Stromal cell of bone marrow (primary cell): ENCODE measurements around the gene PIGO.

Experiments used
- DNase-seq: peaks from one replicate; pipeline ENCODE4 v3.0.0-alpha.2; 2012; ENCODE audit warnings: low read depth

The PIGO gene

DNA sequence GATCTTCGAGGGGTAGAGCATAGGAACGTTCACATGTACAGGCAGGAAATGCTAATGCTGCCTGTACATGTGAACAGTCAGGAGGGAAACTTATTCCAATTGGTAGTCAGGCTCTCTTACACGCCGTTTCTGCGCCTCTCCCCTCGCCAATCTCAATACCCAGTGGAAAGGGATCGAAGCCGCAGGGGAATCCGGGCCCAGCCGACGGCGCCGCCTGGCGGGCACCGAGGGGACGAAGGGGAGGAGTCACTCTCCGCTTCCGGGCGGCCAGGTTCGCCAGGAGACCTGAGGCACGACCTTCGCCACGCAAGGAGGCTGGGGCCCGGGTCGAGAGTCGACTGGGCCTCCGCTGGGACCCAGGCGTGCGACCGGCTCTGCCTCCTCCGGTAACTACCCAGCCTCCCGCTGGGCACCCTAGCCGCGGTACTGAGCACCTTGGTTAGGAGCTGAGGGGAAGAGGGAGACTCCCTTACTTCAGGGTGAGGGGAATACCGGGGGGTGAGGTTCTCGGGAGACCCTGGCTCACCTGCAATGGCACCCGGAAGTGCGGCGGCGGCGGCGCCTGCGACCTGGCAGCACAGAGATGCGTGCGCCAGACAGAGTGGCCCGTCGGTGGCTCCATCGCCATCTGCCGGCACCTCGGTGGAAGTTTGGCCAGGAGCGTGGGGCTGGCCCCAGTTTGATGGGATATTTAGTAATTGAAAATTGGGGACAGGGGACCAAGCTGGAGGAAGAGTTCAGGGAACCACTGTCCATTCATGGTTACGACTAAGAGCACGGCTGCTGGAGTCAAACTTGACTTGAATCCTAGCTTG lies at the start of gene PIGO:
PIGO (minus strand) TSS at position 557 of the 815 bp plus-strand sequence. CDS start 1,026 bp downstream, outside the sequence.
- no peak for DNase-seq

DNA sequence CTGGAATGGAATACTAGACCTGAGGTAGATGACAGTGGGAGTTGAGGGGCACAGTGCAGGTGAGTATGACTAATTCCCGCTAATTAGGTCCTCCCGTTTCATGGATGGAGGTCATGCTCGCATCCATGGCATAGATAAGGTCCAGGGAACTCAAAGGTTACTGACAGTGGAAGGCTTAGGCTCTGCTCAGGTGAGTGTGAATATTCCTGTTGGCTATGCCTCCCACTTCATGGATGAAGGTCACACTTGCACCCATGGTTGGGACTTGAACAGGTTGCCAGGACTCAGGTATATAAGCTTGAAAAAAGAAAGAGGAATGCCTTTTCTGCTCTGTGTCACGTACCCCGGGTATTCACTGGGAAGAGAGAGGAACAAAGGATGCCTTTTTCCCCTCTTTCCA lies 45.6 kb upstream of the PIGO start:
- no peak for DNase-seq

DNA sequence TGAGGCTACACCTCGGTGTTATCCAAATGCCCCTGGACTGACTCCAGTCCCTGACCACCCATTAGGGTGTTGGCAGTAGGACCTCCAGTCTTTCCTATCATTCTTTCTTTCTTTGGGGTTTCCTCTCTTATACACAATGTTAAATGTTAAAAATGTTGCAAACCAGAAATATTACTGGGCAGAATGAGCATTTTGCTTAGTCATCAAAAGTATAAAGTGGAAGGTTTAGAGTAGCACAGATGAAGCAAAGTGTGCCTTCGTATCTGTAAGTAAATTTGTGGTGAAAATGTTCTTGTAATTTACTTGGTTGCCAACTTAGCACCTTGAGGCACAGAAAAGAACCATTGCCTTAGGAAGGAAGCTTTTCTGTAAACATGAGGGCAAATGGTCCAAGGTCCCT lies 43.7 kb upstream of the PIGO start:
- DNase-seq = no peak

DNA sequence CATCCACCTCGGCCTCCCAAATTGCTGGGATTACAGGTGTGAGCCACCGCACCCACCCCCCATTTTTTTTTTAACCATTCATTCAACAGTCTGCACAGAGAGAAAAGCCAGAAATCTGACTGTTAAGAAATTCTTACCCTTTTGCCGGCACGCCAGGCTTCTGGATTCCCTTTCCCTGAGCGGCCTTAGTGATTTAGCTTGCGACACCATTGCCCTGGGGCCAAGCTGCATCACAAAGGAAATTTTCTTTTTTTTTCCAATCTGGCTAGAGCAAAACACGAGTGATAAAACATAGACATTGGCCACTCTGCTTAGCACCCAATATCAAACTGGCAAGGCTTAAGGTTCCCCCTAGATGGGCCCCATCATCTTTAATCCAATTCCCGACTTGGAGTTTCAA lies 40.5 kb upstream of the PIGO start:
- DNase-seq = no peak

DNA sequence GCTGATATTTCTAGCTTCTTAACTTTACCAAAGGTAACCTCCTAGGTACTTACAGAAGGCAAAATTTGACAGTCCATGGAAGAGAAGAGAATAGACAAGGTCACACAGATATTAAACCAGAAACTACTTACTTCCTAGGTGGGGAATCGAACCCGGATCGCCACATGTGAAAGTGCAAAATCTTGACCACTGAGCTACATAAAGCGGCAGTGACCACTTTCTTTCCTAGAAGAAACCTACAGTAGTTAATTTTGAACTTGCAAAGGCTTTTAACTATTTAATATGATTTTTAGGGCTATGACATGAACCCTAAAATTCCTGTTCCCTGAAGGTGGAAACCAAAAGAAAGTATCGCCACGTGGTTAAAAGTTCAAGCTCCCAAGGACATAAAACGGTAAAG lies 39.6 kb upstream of the PIGO start:
- DNase-seq = no peak

DNA sequence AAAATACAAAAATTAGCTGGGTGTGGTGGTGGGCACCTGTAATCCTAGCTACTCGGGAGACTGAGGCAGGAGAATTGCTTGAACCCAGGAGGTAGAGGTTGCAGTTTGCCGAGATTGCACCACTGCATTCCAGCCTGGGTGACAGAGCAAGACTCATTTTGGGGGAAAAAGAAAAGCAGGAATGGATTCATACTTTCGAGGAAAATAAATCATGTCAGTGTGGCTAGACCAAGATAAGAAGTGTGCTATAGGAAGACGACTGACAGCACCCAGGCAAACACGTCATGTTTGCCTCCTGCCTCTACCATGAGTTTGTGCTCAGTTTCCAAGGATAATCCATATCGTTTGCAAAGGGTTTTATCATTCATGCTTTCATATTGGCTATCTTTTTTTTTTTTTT lies 38.5 kb upstream of the PIGO start:
- no peak for DNase-seq

DNA sequence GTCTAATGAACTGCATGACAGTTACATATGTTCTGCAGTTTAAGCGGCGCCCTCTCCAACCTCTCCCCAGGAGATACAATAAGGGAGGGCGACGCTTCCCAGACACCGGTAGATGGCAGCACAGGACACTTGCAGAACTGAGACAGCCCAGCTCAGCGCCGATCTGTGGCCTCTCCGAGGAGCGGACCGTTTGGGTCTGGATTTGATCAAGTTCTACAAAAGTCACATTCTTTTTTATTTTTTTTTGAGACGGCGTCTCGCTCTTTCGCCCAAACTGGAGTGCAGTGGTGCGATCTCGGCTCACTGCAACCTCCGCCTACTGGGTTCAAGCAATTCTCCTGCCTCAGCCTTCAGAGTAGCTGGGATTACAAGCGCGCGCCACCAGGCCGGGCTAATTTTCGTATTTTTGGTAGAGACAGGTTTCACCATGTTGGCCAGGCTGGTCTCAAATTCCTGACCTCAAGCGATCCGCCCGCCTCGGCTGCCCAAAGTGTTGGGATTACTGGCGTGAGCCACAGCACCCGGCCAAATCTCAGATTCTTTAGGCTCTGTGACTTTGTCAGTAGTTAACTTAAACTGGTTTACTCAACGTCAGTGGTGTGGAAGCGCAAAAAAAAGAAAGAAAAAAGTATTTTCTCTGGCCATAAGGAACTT lies 20.6 kb upstream of the PIGO start:
- DNase-seq = peak; percentile 96

DNA sequence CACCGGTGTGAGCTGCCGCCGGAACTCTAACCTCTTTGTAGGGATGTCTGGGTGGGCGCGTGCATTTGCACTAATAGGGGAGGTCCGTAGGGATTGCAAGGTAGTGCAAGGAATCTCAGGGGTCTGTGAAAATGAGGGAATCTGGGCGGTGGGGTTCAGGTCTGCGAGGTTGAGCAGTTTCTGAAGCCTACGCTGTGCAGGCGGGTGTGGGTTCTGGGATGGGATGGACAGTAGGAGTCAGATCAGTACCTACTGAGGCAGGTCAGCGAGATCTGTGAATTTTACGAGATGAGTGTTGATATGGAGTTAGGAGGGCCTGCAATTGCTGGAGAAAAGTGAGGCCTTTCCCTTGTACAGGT lies 20.1 kb upstream of the PIGO start:
- DNase-seq = no peak

DNA sequence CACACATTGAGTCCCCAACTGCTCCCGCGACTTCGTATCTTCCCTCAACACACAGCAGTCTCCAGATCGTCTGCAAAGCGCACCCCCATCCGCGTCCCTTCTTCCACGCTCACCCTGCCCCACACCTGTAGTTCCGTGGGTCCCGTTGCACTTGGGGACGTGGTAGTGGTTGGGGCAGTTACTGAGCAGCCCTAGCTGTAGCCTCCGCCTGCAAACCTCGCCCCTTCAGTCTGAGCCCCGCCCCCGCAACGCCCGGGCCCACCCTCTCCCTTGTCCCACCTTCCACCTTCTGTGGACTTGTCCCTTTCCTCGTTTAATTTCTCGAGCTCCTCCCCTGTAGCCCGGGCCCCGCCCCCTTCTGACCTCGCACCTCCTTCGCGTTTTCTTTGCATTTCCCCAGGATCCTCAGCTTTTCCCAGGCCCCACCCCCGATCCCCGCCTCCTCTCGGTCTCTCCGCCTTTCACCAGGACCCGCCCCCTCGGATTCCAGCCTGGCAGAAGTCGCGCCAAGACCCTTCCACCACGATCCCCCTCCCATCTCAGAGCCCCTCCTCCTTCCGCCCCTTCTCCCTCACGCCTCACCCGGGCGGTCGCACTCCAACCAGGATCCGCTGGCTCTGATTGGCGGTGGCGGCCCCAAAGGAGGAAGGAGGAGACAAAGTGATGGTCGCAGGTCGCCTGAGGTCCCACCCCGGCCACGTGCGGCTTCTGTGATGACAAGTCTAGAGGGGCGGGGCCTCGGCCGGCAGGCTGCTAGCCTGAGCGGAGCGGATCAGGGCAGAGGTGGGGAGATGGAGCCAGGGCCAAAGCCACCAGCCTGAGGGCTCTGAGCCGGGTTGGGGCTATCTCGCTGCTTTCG lies 19.5 kb upstream of the PIGO start, which contains the start of gene ATOSB:
ATOSB (minus strand) TSS at position 183 of the 859 bp plus-strand sequence. CDS start 7,588 bp downstream, outside the sequence.
- DNase-seq = peak; percentile 94

DNA sequence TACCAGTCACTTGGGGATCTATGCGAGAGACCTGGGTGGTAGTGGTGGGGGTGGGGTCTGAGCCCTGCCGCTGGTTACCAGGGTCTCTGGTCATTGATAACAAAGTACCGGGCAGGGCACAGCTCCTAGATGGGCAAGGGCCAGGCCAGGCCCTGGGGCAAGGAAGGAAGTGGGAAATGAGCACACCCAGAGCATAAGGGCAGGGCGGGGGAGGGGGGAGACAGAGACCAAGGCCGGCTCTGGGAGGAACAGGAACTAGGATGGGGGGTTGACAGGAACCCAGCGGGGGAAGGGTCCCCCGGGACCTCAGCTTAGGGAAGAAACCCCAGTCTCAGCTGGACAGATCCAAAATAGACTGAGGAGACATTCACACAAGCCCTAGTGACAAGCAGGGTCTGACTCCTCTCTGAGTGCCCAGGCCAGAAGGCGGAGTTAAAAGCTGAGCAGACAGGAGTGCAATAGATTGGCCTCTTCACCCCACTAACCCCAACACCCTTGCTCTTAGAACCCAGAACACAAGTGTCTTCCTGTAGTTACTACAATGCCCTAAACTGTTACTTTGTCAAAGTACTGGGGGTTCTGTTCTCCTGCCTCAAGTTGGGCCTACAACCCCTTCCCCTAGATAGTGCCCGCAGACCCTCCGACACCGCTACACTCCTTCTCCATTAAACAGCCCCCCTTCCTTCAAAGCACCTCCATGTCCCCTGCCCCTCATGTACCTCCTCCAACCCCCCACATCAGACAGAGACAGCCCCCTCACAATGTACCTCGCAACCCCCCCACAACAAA lies 18.6 kb upstream of the PIGO start:
- DNase-seq = peak; percentile 45

DNA sequence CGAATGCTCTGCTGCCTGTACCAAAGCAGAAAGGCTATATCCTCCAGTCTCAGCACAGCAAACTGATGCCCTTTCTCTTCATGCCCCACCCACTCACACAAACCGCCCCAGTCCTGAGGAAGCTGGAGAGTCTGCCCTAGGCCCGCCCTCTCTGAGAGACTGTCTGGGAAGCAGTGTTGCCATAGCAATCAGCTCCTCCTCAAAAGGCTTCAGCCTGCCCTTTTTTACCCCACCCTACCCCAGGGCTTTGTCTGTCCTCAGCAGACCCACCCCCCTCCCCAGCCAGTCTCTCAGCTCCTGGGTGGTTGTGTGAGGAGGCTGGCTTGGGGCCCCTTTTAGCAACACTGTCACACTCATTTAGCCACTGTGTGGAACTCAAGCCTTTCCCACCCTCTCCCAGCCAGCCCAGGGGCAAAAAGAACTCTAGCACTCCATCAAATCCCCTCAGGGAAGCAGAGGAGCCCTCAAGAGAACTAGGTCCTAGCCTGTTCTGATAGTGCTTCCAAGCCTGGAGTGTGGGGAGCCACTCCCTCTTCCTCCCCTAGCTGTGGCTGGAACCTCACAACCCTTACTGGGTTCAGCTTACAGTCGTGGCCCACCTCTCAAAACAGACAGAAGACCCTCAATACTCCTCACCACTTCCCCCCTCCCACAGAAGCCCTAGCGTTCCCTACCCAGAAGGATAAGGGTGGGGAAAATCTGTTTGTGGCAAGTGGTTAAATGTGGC lies 17.9 kb upstream of the PIGO start:
- peak; percentile 98 for DNase-seq

DNA sequence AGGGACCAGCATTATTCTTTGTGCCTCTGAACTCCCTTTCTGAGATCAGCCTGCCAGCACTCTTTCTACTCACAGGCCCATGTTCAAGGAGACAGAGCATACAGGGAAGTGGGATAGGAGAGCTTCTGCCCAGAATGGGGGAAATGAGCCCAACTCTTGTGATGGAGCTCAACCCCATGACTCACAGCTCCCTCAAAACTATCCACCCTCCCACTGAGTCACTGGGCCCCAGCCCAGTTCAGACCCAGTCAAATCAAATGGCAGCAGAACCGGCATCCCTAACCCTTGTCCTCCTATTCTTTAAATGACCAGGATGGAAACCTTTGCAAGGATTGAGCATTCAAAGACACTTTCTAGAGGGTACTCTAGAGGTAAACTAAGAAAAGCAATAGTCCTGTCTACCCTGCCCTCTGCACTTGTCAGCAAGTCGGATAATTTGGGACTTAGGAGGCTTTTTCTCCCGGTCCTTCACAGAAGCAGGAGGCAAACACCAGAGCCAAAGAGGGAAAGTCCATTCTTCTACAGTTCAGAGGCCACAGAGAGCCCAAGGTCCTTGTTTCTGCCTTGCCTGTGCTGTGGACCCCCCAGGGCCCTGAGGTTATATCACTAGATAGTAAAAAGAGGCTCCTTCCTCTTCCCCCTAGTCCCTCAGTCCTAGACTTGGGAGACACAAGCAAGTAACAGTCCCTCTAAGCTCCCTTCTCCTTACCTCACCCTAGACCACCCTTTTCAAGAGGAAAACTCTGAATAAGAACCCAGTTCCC lies 16.0 kb upstream of the PIGO start:
- DNase-seq = peak; percentile 89

DNA sequence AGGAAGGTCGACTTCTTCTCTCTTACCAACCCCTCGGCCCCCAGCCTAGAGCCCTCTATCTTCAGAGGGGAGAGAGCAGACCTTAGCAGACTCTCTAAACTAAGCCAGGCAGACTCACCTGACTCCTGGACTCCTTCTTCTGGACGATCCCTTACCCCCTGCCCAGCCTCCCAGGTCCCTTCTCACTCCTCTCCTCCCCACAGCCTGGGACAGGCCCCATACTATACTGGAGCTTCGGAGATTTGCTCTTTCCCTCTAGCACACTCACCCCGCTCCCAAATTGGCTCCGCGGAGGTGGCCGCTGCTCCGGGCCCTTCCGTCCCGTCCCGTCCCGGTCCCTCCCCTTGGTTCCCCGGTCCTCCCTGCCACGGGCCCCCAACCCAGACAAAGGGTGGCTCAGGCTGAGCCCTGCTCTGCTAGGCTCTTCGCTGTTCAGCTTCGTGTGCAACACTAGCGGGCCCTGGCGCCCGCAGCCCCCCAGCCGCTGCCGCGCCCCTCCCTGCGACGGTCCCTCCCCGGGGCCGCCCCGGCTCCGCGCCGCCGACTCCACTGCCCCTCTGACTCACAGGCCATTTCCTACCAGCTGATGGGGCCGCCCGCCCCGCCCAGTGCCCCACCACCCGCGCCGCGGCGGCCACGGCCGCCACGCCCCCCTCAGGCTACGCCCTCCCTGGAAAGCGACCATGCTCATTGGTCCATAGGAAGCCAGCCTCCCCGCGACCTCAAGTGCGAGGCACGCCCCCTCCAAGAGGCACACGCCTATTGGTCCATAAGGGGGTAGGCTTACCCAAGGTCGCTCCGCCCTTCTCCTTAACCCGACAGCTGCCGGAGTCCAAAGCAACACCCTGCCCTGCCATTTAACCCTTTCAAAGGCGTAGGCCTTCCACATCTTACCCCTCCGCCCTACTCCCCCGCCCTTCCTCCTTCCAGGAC lies 14.9 kb upstream of the PIGO start:
- peak; percentile 99 for DNase-seq

DNA sequence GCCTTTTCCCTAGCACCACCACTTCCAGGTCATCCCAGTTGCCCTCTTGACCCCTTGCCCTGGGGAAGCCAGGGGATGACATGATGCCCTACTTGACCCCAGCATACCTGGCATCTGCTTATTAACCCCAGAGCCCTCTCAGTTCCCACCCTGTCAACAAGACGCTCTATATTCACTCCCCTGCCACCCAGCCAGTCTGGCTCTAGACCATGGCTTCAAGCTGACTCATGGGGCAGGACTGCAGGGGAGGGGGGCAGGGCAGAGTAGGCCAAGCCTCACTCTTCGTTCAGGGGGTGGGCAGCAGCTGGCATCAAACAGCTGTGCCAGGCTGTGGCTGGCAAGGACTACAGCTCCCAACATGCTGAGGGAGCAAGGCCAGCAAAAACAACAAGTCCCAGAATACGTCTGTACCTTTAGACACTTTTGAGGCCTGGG lies 14.0 kb upstream of the PIGO start:
- DNase-seq = no peak

DNA sequence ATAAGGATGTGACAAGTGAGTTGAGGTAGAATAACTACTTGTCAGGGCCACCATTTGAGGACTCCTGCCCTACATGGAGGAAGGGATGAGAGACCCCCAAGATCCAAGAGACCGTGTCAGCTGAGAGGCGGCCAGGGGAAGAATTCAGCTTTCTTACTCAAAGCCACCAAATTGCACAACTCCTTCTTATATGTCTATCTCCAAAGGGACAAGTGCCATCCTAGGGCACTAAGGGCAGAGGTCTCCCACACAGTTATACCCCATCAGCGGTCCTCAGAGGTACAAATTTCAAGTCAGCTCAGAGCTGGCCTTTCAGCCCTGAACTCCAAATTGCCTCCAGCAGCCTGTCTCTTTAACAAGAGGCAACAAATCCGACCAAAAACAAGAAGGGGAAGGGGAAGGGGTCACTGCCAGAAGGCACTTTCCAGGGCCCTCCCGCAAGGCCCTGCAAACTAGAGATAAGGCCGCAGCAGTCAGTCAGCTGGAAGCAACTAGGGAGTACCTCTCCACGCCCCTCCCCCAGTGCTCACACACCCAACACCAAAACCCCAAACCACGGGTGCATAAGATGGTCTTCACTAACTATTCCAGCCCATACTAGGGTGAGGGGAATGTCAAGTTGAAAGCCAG lies 12.7 kb upstream of the PIGO start:
- DNase-seq = no peak

DNA sequence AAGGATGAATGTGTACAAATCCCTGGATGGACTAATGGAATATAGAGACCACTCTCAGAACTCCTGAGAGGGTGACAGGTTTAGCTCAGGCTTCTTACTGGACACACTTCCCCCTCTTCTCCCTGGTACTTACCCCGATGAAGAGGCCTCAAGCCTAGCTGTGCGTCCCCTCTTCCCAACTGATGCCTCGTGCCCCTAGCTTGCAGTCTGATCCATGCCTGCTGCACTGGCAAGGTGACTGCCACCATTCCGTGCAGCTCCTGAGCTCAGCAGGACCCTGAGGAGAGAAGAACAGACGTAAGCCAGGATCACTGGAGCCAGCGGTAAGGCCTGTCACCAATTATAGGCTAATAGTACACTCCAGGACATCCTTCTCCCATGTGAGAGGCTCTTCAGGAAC lies 12.1 kb upstream of the PIGO start:
- no peak for DNase-seq

DNA sequence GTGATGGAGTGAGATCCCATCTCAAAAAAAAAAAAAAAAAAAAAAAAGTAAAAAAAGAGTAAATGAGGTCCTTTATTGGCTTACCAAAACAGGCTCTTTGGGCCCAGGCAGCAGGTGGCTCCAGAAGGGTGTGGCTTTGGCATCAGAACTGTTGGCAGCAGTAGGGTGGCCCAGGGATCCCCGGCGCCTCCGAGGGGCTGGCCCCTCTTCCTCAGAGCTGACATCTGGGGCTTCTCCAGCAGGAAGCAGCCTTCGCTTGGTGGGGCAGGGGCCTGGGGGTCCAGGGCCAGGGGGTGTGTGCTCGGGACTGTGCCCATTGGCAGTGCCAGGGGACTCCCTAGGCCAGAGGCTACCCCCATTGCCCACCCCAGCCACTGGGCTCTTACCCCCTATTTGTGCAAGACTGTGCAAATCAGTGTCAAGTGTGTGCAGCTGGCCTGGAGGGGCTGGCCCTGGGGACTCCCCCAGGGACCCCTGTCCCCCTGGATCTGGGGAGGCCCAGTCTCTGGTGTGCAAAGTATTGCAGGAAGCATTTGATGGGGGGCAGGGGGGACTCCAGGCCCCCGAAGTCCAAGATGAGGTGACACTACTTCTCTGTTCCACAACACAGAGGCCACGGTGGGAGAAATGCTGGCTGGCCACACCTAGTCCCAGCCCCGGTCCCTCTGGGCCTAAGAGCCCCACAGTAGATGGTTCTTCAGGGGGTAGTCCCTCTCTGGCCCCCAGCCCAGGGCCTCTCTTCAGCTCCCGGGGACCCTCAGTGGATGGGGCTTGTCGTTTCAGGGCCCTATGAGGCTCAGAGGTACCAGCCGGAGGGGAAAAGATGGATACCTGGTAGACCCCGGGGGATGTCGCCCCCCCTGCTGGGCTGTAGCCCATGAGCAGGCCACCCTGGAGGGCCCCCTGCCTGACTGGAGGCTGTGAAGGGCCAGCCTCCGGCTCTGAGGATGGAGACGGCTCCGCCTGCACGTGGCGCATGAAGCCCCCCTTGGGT lies 11.2 kb upstream of the PIGO start:
- DNase-seq = no peak
